Stimulated activated CD8-positive, alpha-beta memory T cell treated with anti-CD3 and anti-CD28 coated beads, Interleukin-12 subunit alpha, Interleukin-12 subunit beta, amount 100 ng/mL, for 24 hours (primary cell): ENCODE measurements around the gene ANKRD36B.
"Not testable (repeated sequence)": the region's sequence is repeated elsewhere in the genome, so short reads cannot be mapped to it uniquely, and the experiment has no call there.

Source experiments
- DNase-seq: peaks from one replicate; pipeline ENCODE4 v3.0.0-alpha.2; 2020; ENCODE audit errors: extremely low read depth

Gene ANKRD36B

GRCh38 chr2:97549058-97549457 lies 40.6 kb downstream of the ANKRD36B start:
- DNase-seq: not testable (repeated sequence)

GRCh38 chr2:97548536-97548935 lies 41.1 kb downstream of the ANKRD36B start:
- DNase-seq: not testable (repeated sequence)

- no peak for DNase-seq
These were observed 43.0 kb downstream of the ANKRD36B start for GRCh38 chr2:97546711-97547110.

- DNase-seq: not testable (repeated sequence)
These were observed 44.8 kb downstream of the ANKRD36B start for GRCh38 chr2:97544911-97545310.

GRCh38 chr2:97525904-97526303 lies 63.8 kb downstream of the ANKRD36B start:
- not testable (repeated sequence) for DNase-seq

GRCh38 chr2:97523816-97524215 lies 65.9 kb downstream of the ANKRD36B start:
- not testable (repeated sequence) for DNase-seq

GRCh38 chr2:97522916-97523555 lies 66.6 kb downstream of the ANKRD36B start:
- DNase-seq: not testable (repeated sequence)

- not testable (repeated sequence) for DNase-seq
These were observed 94.0 kb downstream of the ANKRD36B start for GRCh38 chr2:97495651-97496050.

GRCh38 chr2:97490141-97490540 lies 99.5 kb downstream of the ANKRD36B start:
- DNase-seq: not testable (repeated sequence)
